Measurements from ENCODE around the gene RASAL1.

Gene RASAL1

GRCh38 chr12:113115455-113116126, 20.0 kb downstream of the RASAL1 start:
- no peak for DNase-seq (ENCODE audit: low read depth in 2 of 2)

GRCh38 chr12:113114447-113115178, 20.9 kb downstream of the RASAL1 start:
- no peak for DNase-seq (ENCODE audit: low read depth in 2 of 2)

- no peak for DNase-seq (ENCODE audit: low read depth in 2 of 2)
Observed at GRCh38 chr12:113113397-113113796, 22.2 kb downstream of the RASAL1 start.

- DNase-seq (ENCODE audit: low read depth in 2 of 2), result no peak
Observed at GRCh38 chr12:113112043-113112899, 23.3 kb downstream of the RASAL1 start.

- DNase-seq (ENCODE audit: low read depth in 2 of 2), result no peak
Observed at GRCh38 chr12:113111247-113111646, 24.3 kb downstream of the RASAL1 start.

- DNase-seq (ENCODE audit: low read depth in 2 of 2), result no peak
Observed at GRCh38 chr12:113109872-113110599, 25.5 kb downstream of the RASAL1 start.

GRCh38 chr12:113109360-113109759, 26.2 kb downstream of the RASAL1 start:
- no peak for DNase-seq (ENCODE audit: low read depth in 2 of 2)

GRCh38 chr12:113108308-113108707, 27.3 kb downstream of the RASAL1 start:
- no peak for DNase-seq (ENCODE audit: low read depth in 2 of 2)

GRCh38 chr12:113106361-113106760, 29.2 kb downstream of the RASAL1 start:
- DNase-seq (ENCODE audit: low read depth in 2 of 2), result no peak

GRCh38 chr12:113105606-113106271, 29.8 kb downstream of the RASAL1 start:
- DNase-seq (ENCODE audit: low read depth in 2 of 2), result no peak

- no peak for DNase-seq (ENCODE audit: low read depth in 2 of 2)
Observed at GRCh38 chr12:113104953-113105510, 30.5 kb downstream of the RASAL1 start.

GRCh38 chr12:113103756-113104450, 31.7 kb downstream of the RASAL1 start:
- peak; percentile 53 to 59 for DNase-seq (ENCODE audit: low read depth in 2 of 2)

GRCh38 chr12:113102811-113103210, 32.8 kb downstream of the RASAL1 start:
- DNase-seq (ENCODE audit: low read depth in 2 of 2), result no peak

GRCh38 chr12:113101751-113102150, 33.8 kb downstream of the RASAL1 start:
- no peak for DNase-seq (ENCODE audit: low read depth in 2 of 2)

- no peak for DNase-seq (ENCODE audit: low read depth in 2 of 2)
Observed at GRCh38 chr12:113099764-113100163, 35.8 kb downstream of the RASAL1 start.

- no peak for DNase-seq (ENCODE audit: low read depth in 2 of 2)
Observed at GRCh38 chr12:113099364-113099763, 36.2 kb downstream of the RASAL1 start.

- DNase-seq (ENCODE audit: low read depth in 2 of 2), result peak; percentile 68 to 73
Observed at GRCh38 chr12:113098441-113099028, 37.0 kb downstream of the RASAL1 start.

GRCh38 chr12:113097716-113098440, 37.7 kb downstream of the RASAL1 start:
- DNase-seq (ENCODE audit: low read depth in 2 of 2), result no peak

Measured in stimulated activated CD4-positive, alpha-beta T cell treated with anti-CD3 and anti-CD28 coated beads, Interleukin-4, amount 100 ng/mL, for 48 hours (primary cell).